Urothelium cell line (cell line): Measurements from ENCODE around the gene SYNJ2.

Experiments used
- DNase-seq: peaks from one replicate; pipeline ENCODE4 v3.0.0; 2011; ENCODE audit warnings: low spot score, mixed read lengths
- FAIRE-seq: peaks from 2 replicates; lab custom pipeline; 2011; peaks lifted over from hg19 to GRCh38; lab: Jason Lieb, UNC

Gene SYNJ2

GRCh38 chr6:157995458-157995857 lies 13.8 kb downstream of the SYNJ2 start:
- DNase-seq (no peak), FAIRE-seq (no peak)

- no peak for DNase-seq
- no peak for FAIRE-seq
Measured at GRCh38 chr6:157996201-157996712, 14.6 kb downstream of the SYNJ2 start.

GRCh38 chr6:157996918-157997702 lies 15.4 kb downstream of the SYNJ2 start:
- FAIRE-seq (no peak), DNase-seq (no peak)

GRCh38 chr6:157997893-157998608 lies 16.4 kb downstream of the SYNJ2 start:
- no peak for DNase-seq
- FAIRE-seq: no peak

- FAIRE-seq: no peak
Measured at GRCh38 chr6:157998707-157999167, 17.1 kb downstream of the SYNJ2 start.

GRCh38 chr6:157999168-158000051 lies 17.7 kb downstream of the SYNJ2 start:
- no peak for FAIRE-seq
- no peak for DNase-seq

More at GRCh38 chr6:157998707-157999167, 17.1 kb downstream of the SYNJ2 start:
- DNase-seq: no peak

GRCh38 chr6:158000530-158001307 lies 19.1 kb downstream of the SYNJ2 start:
- DNase-seq: no peak
- no peak for FAIRE-seq

GRCh38 chr6:158002249-158002950 lies 20.7 kb downstream of the SYNJ2 start:
- DNase-seq: no peak
- no peak for FAIRE-seq

- no peak for FAIRE-seq
- DNase-seq: peak; percentile 33
Measured at GRCh38 chr6:158002951-158003853, 21.5 kb downstream of the SYNJ2 start.

GRCh38 chr6:158003910-158004700 lies 22.4 kb downstream of the SYNJ2 start:
- DNase-seq (no peak), FAIRE-seq (no peak)

GRCh38 chr6:158004701-158005095 lies 23.0 kb downstream of the SYNJ2 start:
- no peak for DNase-seq
- FAIRE-seq: no peak

GRCh38 chr6:158005626-158006180 lies 24.0 kb downstream of the SYNJ2 start:
- DNase-seq (no peak), FAIRE-seq (no peak)

- FAIRE-seq: no peak
Measured at GRCh38 chr6:158006331-158006730, 24.7 kb downstream of the SYNJ2 start.

GRCh38 chr6:158006821-158007570 lies 25.3 kb downstream of the SYNJ2 start:
- FAIRE-seq (no peak), DNase-seq (no peak)

More at GRCh38 chr6:158006331-158006730, 24.7 kb downstream of the SYNJ2 start:
- no peak for DNase-seq

- FAIRE-seq (no peak), DNase-seq (no peak)
Measured at GRCh38 chr6:158008864-158009113, 27.1 kb downstream of the SYNJ2 start.

GRCh38 chr6:158009114-158009891 lies 27.6 kb downstream of the SYNJ2 start:
- FAIRE-seq: peak; percentile 37
- DNase-seq: no peak
